Measurements from ENCODE around the gene CLCN2.

DNA sequence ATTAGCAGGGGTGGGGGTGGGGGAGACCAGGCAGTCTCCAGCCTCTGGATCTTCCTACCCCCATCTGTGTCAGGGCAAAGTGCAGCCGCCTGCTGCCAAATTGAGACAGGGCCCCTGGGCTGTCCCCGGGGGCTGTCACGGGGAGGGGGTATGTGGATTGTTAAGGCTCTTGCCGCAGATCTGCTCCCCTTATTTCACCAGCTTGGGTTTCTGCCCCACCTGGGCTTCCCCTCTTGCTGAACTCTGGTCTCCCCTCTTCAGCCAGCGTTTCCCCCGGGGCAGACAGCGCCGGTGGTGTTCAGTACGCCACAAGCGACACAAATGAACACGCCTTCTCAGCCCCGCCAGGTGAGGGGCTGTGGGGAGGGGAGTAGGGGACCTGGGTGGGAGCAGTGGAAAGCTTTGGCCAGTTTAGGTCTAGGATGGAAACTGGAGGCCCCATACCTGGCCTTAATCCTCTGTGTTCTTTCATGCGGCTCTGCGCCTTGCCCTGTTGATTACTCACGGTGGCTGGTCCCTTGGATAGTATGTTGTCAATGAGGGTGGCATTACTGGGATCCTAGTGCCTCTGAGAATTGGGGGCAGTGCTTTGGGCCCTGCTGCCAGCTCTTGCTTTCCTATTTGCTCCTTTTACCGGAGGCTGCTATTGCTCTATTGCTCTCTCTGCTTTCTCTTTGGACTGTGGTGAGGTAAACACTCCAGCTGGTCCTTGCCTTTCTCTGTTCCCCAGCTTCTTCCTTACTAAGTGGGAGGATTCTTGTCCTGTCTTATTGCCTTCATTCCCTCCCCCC, 45.3 kb downstream of the CLCN2 start:
- TF ChIP-seq EZH2 (IDR thresholded peaks at IDR 0.05) = no peak
- no peak for TF ChIP-seq CTCF (IDR thresholded peaks at IDR 0.05 in 2 of 3, conservative IDR thresholded peaks at IDR 0.05 in 1 of 3; ENCODE audit: borderline replicate concordance in 1 of 3, insufficient read depth in 1 of 3, low read depth in 2 of 3, low read length in 2 of 3)
- no peak for TF ChIP-seq MAX (IDR thresholded peaks at IDR 0.05)
- no peak for TF ChIP-seq POLR2AphosphoS5 (IDR thresholded peaks at IDR 0.05; ENCODE audit: low read depth, low read length)
- no peak for TF ChIP-seq POLR2A (IDR thresholded peaks at IDR 0.05; ENCODE audit: borderline replicate concordance, extremely low read depth, insufficient read depth, insufficient read length)
- no peak for TF ChIP-seq ZNF274 (IDR thresholded peaks at IDR 0.05; ENCODE audit: low read depth, low read length)
- no peak for TF ChIP-seq REST (IDR thresholded peaks at IDR 0.05; ENCODE audit: low read depth)
- no peak for TF ChIP-seq SP1 (IDR thresholded peaks at IDR 0.05; ENCODE audit: low read depth)
- TF ChIP-seq EZH2phosphoT487 (IDR thresholded peaks at IDR 0.05; ENCODE audit: borderline replicate concordance) = no peak
- TF ChIP-seq FOSL1 (IDR thresholded peaks at IDR 0.05; ENCODE audit: low read depth) = no peak
- no peak for TF ChIP-seq TCF7L2 (IDR thresholded peaks at IDR 0.05; ENCODE audit: borderline replicate concordance, extremely low read depth, insufficient read depth, insufficient read length)
